CD4-positive, alpha-beta T cell treated with Interleukin-12 subunit alpha and Interleukin-12 subunit beta, for 1 hour (primary cell): ENCODE data around the gene SMIM43.
"Not testable (repeated sequence)": the region's sequence is repeated elsewhere in the genome, so short reads cannot be mapped to it uniquely, and the experiment has no call there.

Experiments
- DNase-seq: peaks from one replicate; pipeline ENCODE4 v3.0.0-alpha.2; 2020

SMIM43 gene

DNA sequence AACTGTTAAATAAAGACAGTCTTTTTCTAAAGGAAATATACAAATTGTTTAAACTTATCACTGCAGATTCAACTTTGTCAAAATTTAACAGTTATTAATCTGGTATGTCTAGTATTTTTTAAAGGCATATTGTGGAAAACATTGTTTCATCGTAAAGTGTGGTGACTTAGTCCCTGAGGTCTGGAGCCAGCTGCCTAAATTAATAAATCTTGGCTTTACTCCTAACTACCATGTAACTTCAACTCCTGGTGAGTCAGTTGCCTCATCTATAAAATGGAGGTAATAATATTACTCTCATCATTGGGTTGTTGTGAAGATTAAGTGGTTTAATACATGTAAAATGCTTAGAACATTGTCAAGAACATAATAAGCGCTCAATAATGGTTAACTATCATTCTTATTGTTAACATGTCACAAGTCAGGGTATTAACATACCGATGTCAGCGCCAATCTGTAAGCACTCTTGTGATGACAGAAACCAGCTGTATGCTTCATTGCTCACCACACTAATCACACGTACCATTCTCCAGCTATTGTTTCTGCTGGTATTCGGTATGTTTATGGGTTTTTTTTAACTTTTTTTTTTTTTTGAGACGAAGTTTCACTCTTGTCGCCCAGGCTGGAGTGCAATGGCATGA, 14.1 kb upstream of the SMIM43 start:
- no peak for DNase-seq

GRCh38 chr4:121777625-121778024, 12.7 kb upstream of the SMIM43 start:
- no peak for DNase-seq

GRCh38 chr4:121776610-121777401, 11.8 kb upstream of the SMIM43 start:
- DNase-seq, result no peak

GRCh38 chr4:121773883-121774282, 8.9 kb upstream of the SMIM43 start:
- no peak for DNase-seq

GRCh38 chr4:121771869-121772268, 6.9 kb upstream of the SMIM43 start:
- no peak for DNase-seq

GRCh38 chr4:121769341-121769740, 4.4 kb upstream of the SMIM43 start:
- no peak for DNase-seq

- DNase-seq, result no peak
Measured at GRCh38 chr4:121767166-121767565, 2.2 kb upstream of the SMIM43 start.

- no peak for DNase-seq
Measured at GRCh38 chr4:121765971-121766538, 1.1 kb upstream of the SMIM43 start.

- DNase-seq, result no peak
Measured at GRCh38 chr4:121765368-121765705, 373 bp upstream of the SMIM43 start.

GRCh38 chr4:121764303-121764701, 662 bp downstream of the SMIM43 start:
- DNase-seq, result no peak

- no peak for DNase-seq
Measured at GRCh38 chr4:121760205-121760604, 4.8 kb downstream of the SMIM43 start.

- DNase-seq, result no peak
Measured at GRCh38 chr4:121758925-121759568, 5.9 kb downstream of the SMIM43 start.

DNA sequence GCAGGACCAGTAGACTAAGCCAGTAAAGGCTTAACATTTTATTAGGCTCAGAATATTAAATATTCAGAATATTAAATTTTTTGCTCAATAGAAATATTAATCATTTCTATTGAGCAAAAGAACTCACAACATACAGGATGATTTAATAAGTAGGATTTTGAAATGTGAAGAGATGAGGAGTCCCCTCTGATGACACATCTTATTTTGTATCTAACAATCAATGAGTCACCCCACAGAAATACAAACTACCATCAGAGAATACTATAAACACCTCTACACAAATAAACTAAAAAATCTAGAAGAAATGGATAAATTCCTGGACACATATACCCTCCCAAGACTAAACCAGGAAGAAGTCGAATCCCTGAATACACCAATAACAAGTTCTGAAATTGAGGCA, 12.8 kb downstream of the SMIM43 start:
- DNase-seq, result not testable (repeated sequence)

GRCh38 chr4:121749225-121749624, 15.7 kb downstream of the SMIM43 start:
- no peak for DNase-seq

DNA sequence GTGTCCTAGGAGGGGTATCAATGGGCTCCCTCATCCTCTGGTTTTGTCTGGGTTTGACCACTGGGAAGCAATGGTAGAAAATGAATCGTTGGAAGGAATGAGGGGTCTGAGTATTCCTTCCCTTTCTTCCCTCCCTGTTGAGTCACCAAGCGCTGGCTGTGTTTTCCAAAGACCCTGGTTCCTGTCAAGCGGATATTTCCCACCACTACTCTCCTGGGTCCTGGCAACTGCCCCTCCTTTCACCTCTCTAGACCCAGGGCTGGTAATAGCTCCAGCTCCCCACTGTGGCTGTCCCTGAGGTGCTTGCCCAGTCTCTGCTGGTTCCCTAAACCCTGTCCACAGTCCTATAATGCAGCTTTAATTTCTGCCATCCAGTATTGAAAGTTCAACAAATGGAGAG, 22.2 kb downstream of the SMIM43 start:
- no peak for DNase-seq

DNA sequence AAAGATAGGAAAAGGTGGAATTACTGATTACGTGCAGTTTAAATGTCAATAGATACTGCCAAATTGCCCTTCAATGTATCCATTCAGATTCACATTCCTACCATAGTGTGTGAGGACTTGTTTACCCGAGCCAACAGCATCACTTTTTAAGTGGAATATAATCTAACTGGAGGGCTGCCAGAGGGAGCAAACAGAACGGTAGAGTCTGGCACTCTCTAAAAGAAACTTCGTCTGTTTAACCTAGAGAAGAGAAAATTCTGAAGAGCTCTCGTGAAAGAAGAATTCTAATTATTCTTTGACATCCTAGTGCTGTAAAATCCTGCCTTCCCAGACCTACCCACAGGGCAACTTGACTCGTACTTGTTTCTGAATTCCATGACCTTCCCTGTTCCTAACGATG, 23.2 kb downstream of the SMIM43 start:
- no peak for DNase-seq

GRCh38 chr4:121740796-121741409, 24.1 kb downstream of the SMIM43 start:
- DNase-seq, result no peak

DNA sequence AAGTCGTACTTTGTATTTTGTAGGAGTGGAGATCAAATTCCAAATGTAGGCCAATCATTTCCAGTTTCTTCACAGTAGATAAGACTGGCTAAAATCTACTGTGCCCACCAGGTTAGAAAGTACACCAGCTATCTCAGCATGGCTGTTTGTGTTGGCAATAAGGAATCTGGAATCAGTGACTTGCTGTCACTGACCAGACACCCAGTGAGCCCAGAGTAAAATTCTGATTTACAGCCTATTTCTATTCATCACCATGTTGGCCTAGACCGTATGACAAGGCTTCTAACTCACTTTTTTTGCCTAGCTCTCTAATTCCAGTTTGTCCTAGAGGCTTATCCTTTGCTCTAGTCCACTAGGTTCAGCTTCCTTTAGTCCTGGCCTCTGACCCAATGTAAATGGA, 25.4 kb downstream of the SMIM43 start:
- DNase-seq, result no peak

DNA sequence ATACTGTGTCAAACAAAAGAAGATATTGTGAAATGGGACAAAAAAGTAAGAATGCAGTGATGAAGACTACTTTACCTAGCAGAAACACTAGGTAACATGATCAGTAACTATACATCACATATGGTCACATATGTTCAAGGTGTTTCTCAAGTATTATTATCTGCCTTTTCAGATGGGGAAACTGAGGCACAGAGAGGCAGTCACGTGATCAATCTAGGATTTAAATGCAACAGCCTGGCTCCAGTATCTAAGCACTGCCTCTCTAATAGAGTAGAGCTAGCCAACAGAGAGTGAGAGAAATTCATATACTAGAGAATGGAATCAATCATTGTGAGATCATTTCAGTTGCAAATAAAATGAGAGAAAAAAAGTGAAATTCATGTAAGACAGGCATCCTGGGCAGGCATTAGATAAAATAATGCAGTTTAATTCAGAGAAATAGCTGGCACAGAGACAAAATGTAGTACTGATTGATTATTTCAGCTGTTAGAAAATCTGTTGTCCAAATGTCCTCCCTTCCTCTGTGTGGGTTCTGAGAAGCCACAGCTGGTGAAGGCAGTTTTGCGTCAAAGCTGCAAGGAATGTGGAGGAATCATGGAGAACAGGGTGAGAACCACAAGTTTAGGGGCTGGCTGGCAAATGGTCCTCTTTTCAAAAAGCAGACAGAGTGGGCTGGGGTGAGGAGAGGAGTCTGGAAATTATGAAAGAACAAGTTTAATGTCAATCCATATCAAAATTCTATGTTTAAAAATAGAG, 26.0 kb downstream of the SMIM43 start:
- no peak for DNase-seq

DNA sequence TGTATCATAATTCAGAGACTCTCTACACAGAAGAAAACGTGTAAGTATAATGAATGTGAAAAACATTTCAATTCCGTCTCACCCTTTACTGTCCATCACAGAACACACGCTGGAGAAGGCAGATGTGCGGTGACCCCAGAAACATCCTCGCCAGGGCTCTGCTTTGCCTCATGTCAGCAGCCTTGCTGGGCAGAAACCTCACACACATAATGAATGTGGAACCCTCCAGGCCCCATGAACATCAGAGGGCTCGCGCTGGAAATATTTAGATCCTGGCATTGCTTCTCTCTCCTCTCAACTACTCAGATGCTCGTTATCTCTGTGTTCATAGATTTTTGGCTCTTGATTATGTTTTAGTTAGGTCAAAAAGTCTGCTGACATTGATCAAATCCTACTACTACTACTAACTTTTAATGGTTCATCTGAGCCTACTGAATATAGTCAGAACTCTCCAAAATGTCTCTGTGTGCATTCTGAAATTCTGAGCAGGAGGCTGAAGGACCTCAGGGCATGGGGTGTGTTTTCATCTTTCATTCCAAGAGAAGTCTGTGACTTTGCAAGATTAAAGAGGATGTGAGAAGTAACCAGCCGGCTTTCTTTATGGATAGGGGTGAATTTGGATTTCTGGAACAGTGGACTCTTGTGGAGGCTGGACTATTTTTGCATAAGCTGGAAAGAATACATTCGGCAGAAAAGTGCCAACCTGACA, 27.0 kb downstream of the SMIM43 start:
- no peak for DNase-seq

GRCh38 chr4:121736735-121737351, 28.1 kb downstream of the SMIM43 start:
- DNase-seq, result peak; percentile 31

DNA sequence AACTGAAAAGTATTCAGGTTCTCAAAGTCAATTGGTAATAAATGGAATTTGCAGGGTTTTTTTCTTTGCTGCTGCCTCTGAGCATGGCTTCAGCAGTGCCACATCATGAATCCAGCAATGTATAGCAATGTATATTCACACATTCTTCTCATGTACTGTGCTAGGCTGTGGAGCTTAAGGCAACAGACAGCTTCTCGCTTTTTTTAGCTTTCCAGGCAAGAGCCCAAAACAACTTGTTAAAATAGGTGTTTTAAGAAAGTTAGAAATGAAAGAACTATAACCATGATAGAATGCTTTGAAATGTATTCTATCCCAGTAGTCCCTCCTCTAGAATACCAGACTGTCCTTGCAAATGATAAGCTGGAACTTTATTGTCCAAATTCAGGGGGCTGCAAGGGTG, 30.4 kb downstream of the SMIM43 start:
- no peak for DNase-seq
